Heart right ventricle (tissue), 16 donors: ENCODE measurements around the gene RUNX1. TPM values are rescaled to one million over a fixed set of nuclear protein-coding genes. Genes with fewer than 3 reads are reported as not detected.

Experiments
- ATAC-seq, 8 donors: fragments of 200-7000 bp; cut with Tn5 transposase; one replicate each; pipeline ENCODE4 v1.9.1; 2020; ENCODE audit warnings: mild to moderate bottlenecking in 8 of 8, moderate library complexity in 8 of 8, moderate number of reproducible peaks in 1 of 8
- DNase-seq, 2 donors: peaks; one replicate each; pipeline ENCODE4 v3.0.0-alpha.2; 2020
- H3K27ac ChIP-seq, 10 donors: fragments of 200-600 bp; sonication (generic) in 2 of 10; one replicate each; pipeline versions ENCODE4 v1.5.0 to v1.8.0; 2020 to 2022; ENCODE audit warnings: mild to moderate bottlenecking in 3 of 10
- H3K27me3 ChIP-seq, 7 donors: fragments of 200-600 bp; one replicate each; pipeline ENCODE4 v1.8.0; 2021 to 2022; ENCODE audit warnings: mild to moderate bottlenecking in 2 of 7
- H3K36me3 ChIP-seq, 9 donors: fragments of 200-600 bp; sonication (generic) in 1 of 9; one replicate each; pipeline versions ENCODE4 v1.5.0 to v1.8.0; 2020 to 2022; ENCODE audit warnings: mild to moderate bottlenecking in 2 of 9
- H3K4me1 ChIP-seq, 9 donors: fragments of 200-600 bp; sonication (generic) in 1 of 9; one replicate each; pipeline versions ENCODE4 v1.5.0 to v1.8.0; 2020 to 2022; ENCODE audit warnings: mild to moderate bottlenecking in 4 of 9
- H3K4me3 ChIP-seq, 10 donors: fragments of 200-600 bp; sonication (generic) in 2 of 10; one replicate each; pipeline versions ENCODE4 v1.5.0 to v1.8.0; 2020 to 2022; ENCODE audit warnings: mild to moderate bottlenecking in 7 of 10, moderate library complexity in 2 of 10
- H3K9me3 ChIP-seq, 11 donors: fragments of 200-600 bp in 10 of 11; sonication (generic) in 2 of 11; one replicate each; pipeline versions ENCODE4 v1.5.0 to v1.8.0; 2013 to 2022; ENCODE audit warnings: mild to moderate bottlenecking in 2 of 11, control low read depth in 1 of 11, moderate library complexity in 1 of 11
- CTCF ChIP-seq, 9 donors: fragments of 200-600 bp; sonication (generic) in 2 of 9; IDR thresholded peaks; one replicate each; pipeline versions ENCODE4 v1.5.0 to v1.8.0; 2021 to 2022; ENCODE audit warnings: antibody characterized with exemption in 9 of 9, mild to moderate bottlenecking in 5 of 9, moderate library complexity in 1 of 9
- WGBS, 2 donors: extraction: QIAGEN DNeasy Blood & Tissue Kit; methylation state at CpG; one replicate each; pipeline ENCODE4 v1.1.7; 2013; ENCODE audit warnings: inconsistent platforms in 1 of 2; 5-methylcytosine and 5-hydroxymethylcytosine counted together
- intact Hi-C, 10 donors: fragments of 100-400 bp; cut with DNase I; formaldehyde crosslinking; loops; one replicate each; pipeline versions ENCODE4 v1.11.1 to v1.14.2; 2022
- polyA plus RNA-seq, 2 donors: library from polyadenylated mRNA; stranded (reverse); fragments of 200-250 nt; gene quantifications; one replicate each; pipeline ENCODE4 v1.2.3, GENCODE V29; 2013
- total RNA-seq, 10 donors: library from RNA; stranded (reverse); fragmentation: NEBNext Ultra II Directional in 3 of 10; extraction: Animal tissue kit (Norgen Biotek cat#: 25700) in 3 of 10; gene quantifications; one replicate each; pipeline versions ENCODE4 v1.2.1 to v1.2.4, GENCODE V29; 2021 to 2023
- donor health status: Arrhythmogenic right ventricular cardiomyopathy.
- donor health status: ischemic (EF 13 %, LVEDD 7.1; RV severe dilation, severe dysfunction).
- donor health status: healthy with polysubstance abuse.
- donor health status: DM: no; HTN: yes; CAD: no.
- donor health status: DM: no; HTN: no; CAD: no.
- donor health status: ischemic (EF 25% LVEDD 6.9; RV normal size, moderate dysfunction).
- donor health status: ischemic (EF 25% LVEDD 5.7; RV mildly dilated, moderate dysfunction).
- donor health status: healthy.
- donor health status: DM: yes; HTN: yes; CAD: no.
- donor health status: Ischemic cardiomyopathy.
- donor health status: ischemic (EF 35%, LVEDD 5.7; RV mildly dilated, moderate dysfunction).
- donor health status: nonischemic (EF 11% LVEDD 7.7; RV severe dilation, severe dysfunction).
- donor health status: DM: yes; HTN: yes; CAD: no.
- donor health status: PGD.
- donor health status: ischemic (EF 29% LVEDD 5.4; RV normal size, mild dysfunction).
- donor health status: nonischemic (EF 23%, LVEDD 6.1; RV moderate dilation, normal function).

RUNX1 gene
- total and polyA plus RNA-seq, 12 donors, result 0.88 to 29.3 (median 3.5) TPM

GRCh38 chr21:34941162-34941561 lies 107.9 kb downstream of the RUNX1 start:
- DNase-seq, result no peak
- H3K4me1 ChIP-seq, result peaks cover 0 to 11% (median 0%) of the 10 kb centered on the region in 9 donors
- intact Hi-C loops, result no loop called here
- no peak overlapping the region for H3K27ac ChIP-seq
- peaks cover 0 to 36% (median 3%) of the 10 kb centered on the region in 7 donors for H3K27me3 ChIP-seq
- no peak for TF ChIP-seq CTCF (IDR thresholded peaks at IDR 0.05)
- 52 to 59% methylated on average over 2 of the region's 2 CpGs for WGBS, 2 donors
- ATAC-seq, result no peak
- H3K4me3 ChIP-seq, result no peak overlapping the region
- no peaks in the 10 kb centered on the region for H3K9me3 ChIP-seq
- H3K36me3 ChIP-seq, result no peaks in the 10 kb centered on the region

GRCh38 chr21:34939673-34940331 lies 109.3 kb downstream of the RUNX1 start:
- WGBS, 2 donors, result 78 to 86% methylated on average over 6 of the region's 6 CpGs
- intact Hi-C loops, result no loop called here
- Histone ChIP-seq H3K4me1 (peaks cover 0 to 9% (median 0%) of the 10 kb centered on the region in 9 donors), H3K27me3 (peaks cover 0 to 44% (median 10%) of the 10 kb centered on the region in 7 donors), H3K9me3 (no peaks in the 10 kb centered on the region), H3K36me3 (no peaks in the 10 kb centered on the region), H3K27ac (no peak overlapping the region), H3K4me3 (no peak overlapping the region)
- ATAC-seq (no peak), DNase-seq (no peak)
- TF ChIP-seq CTCF (IDR thresholded peaks at IDR 0.05), result no peak

GRCh38 chr21:34938089-34938764 lies 110.9 kb downstream of the RUNX1 start:
- no peak overlapping the region for H3K4me3 ChIP-seq
- 62 to 77% methylated on average over 2 of the region's 2 CpGs for WGBS, 2 donors

More at GRCh38 chr21:34938089-34938764, 110.9 kb downstream of the RUNX1 start:
- Histone ChIP-seq H3K4me1 (peaks cover 0 to 24% (median 0%) of the 10 kb centered on the region in 9 donors), H3K27me3 (peaks cover 0 to 48% (median 10%) of the 10 kb centered on the region in 7 donors), H3K9me3 (no peaks in the 10 kb centered on the region), H3K36me3 (no peaks in the 10 kb centered on the region), H3K27ac (no peak overlapping the region)
- no peak for ATAC-seq
- intact Hi-C loops, result no loop called here
- no peak for TF ChIP-seq CTCF (IDR thresholded peaks at IDR 0.05)
- no peak for DNase-seq
